NCI-H2029 (cell line): ENCODE results near the gene CEACAM16.
"Not testable (repeated sequence)": the region's sequence is repeated elsewhere in the genome, so short reads cannot be mapped to it uniquely, and the experiment has no call there.

Experiments
- DNase-seq: peaks from one replicate; lab custom pipeline; 2025; lab: John Stamatoyannopoulos, UW

The CEACAM16 gene

GRCh38 chr19:44677019-44677811 is 21.7 kb upstream of the CEACAM16 start:
- peak; percentile 6 for DNase-seq

- DNase-seq: no peak
These were observed 18.4 kb upstream of the CEACAM16 start for GRCh38 chr19:44680536-44680935.

GRCh38 chr19:44681992-44682790 is 16.8 kb upstream of the CEACAM16 start:
- no peak for DNase-seq

- DNase-seq: no peak
These were observed 16.1 kb upstream of the CEACAM16 start for GRCh38 chr19:44682807-44683206.

- DNase-seq: no peak
These were observed 15.3 kb upstream of the CEACAM16 start for GRCh38 chr19:44683434-44684210.

- not testable (repeated sequence) for DNase-seq
These were observed 14.6 kb upstream of the CEACAM16 start for GRCh38 chr19:44684396-44684795.

- DNase-seq: no peak
These were observed 13.8 kb upstream of the CEACAM16 start for GRCh38 chr19:44684892-44685863.

GRCh38 chr19:44685877-44686276 is 13.1 kb upstream of the CEACAM16 start:
- DNase-seq: no peak

- DNase-seq: no peak
These were observed 12.1 kb upstream of the CEACAM16 start for GRCh38 chr19:44686896-44687295.

GRCh38 chr19:44687888-44688287 is 11.1 kb upstream of the CEACAM16 start:
- DNase-seq: no peak

- DNase-seq: peak; percentile 46
These were observed 9.4 kb upstream of the CEACAM16 start for GRCh38 chr19:44689290-44690130.

- no peak for DNase-seq
These were observed 8.9 kb upstream of the CEACAM16 start for GRCh38 chr19:44690131-44690440.

- DNase-seq: no peak
These were observed 6.6 kb upstream of the CEACAM16 start for GRCh38 chr19:44692379-44692721.

GRCh38 chr19:44694184-44694579 is 4.8 kb upstream of the CEACAM16 start:
- no peak for DNase-seq

- peak; percentile 97 for DNase-seq
These were observed 1.8 kb upstream of the CEACAM16 start for GRCh38 chr19:44696939-44697669.

GRCh38 chr19:44697670-44698034 is 1.3 kb upstream of the CEACAM16 start:
- DNase-seq: no peak

GRCh38 chr19:44700547-44700946 is 1.6 kb downstream of the CEACAM16 start:
- DNase-seq: no peak

GRCh38 chr19:44701228-44701627 is 2.3 kb downstream of the CEACAM16 start:
- no peak for DNase-seq

GRCh38 chr19:44702551-44703176 is 3.7 kb downstream of the CEACAM16 start:
- DNase-seq: no peak
